ENCODE results near the gene ZNF662. TPM values are rescaled to one million over a fixed set of nuclear protein-coding genes. Genes with fewer than 3 reads are reported as not detected.

ZNF662 gene
- total RNA-seq, 1 donor = 3.5 TPM

GRCh38 chr3:42886294-42886822, 19.6 kb upstream of the ZNF662 start:
- DNase-seq (ENCODE audit: low read depth) = no peak
- no peak for TF ChIP-seq CTCF (IDR thresholded peaks at IDR 0.05; ENCODE audit: insufficient read depth, low read depth, low read length)
- no peak overlapping the region for H3K4me3 ChIP-seq (ENCODE audit: low read depth, low read length)

GRCh38 chr3:42887084-42887483, 18.9 kb upstream of the ZNF662 start:
- TF ChIP-seq CTCF (IDR thresholded peaks at IDR 0.05; ENCODE audit: insufficient read depth, low read depth, low read length) = no peak
- DNase-seq (ENCODE audit: low read depth) = no peak
- H3K4me3 ChIP-seq (ENCODE audit: low read depth, low read length) = no peak overlapping the region

- no peak for DNase-seq (ENCODE audit: low read depth)
- no peak for TF ChIP-seq CTCF (IDR thresholded peaks at IDR 0.05; ENCODE audit: insufficient read depth, low read depth, low read length)
- H3K4me3 ChIP-seq (ENCODE audit: low read depth, low read length) = no peak overlapping the region
Observed at GRCh38 chr3:42891042-42891441, 14.9 kb upstream of the ZNF662 start.

- H3K4me3 ChIP-seq (ENCODE audit: low read depth, low read length) = no peak overlapping the region
- DNase-seq (ENCODE audit: low read depth) = no peak
- TF ChIP-seq CTCF (IDR thresholded peaks at IDR 0.05; ENCODE audit: insufficient read depth, low read depth, low read length) = no peak
Observed at GRCh38 chr3:42892169-42892568, 13.8 kb upstream of the ZNF662 start.

- TF ChIP-seq CTCF (IDR thresholded peaks at IDR 0.05; ENCODE audit: insufficient read depth, low read depth, low read length) = no peak
- H3K4me3 ChIP-seq (ENCODE audit: low read depth, low read length) = no peak overlapping the region
- no peak for DNase-seq (ENCODE audit: low read depth)
Observed at GRCh38 chr3:42892807-42893206, 13.1 kb upstream of the ZNF662 start.

GRCh38 chr3:42894698-42895579, 11.0 kb upstream of the ZNF662 start:
- TF ChIP-seq CTCF (IDR thresholded peaks at IDR 0.05; ENCODE audit: insufficient read depth, low read depth, low read length) = no peak
- H3K4me3 ChIP-seq (ENCODE audit: low read depth, low read length) = no peak overlapping the region
- no peak for DNase-seq (ENCODE audit: low read depth)

Measured in fibroblast of villous mesenchyme (primary cell).